Ishikawa (cell line): ENCODE results near the gene PARP8.

Experiments used
- CEBPB ChIP-seq: IDR thresholded peaks from 2 replicates; pipeline ENCODE4 v1.6.1; 2012
- CREB1 ChIP-seq: IDR thresholded peaks from 2 replicates; pipeline ENCODE4 v1.6.1; 2012; ENCODE audit warnings: low read depth
- EGR1 ChIP-seq: IDR thresholded peaks from 2 replicates; pipeline ENCODE4 v1.6.1; 2012
- EP300 ChIP-seq: IDR thresholded peaks from 2 replicates; pipeline ENCODE4 v1.6.1; 2012; ENCODE audit warnings: borderline replicate concordance
- FOXM1 ChIP-seq: IDR thresholded peaks from 2 replicates; pipeline ENCODE4 v1.6.1; 2012; ENCODE audit warnings: low read depth, borderline replicate concordance
- MAX ChIP-seq: IDR thresholded peaks from 2 replicates; pipeline ENCODE4 v1.6.1; 2012
- NFIC ChIP-seq: IDR thresholded peaks from 2 replicates; pipeline ENCODE4 v1.6.1; 2012
- RAD21 ChIP-seq: IDR thresholded peaks from 2 replicates; pipeline ENCODE4 v1.6.1; 2012; ENCODE audit warnings: low read depth
- REST ChIP-seq: IDR thresholded peaks from 2 replicates; pipeline ENCODE4 v1.6.1; 2012; ENCODE audit warnings: low read depth, mild to moderate bottlenecking
- TAF1 ChIP-seq: IDR thresholded peaks from 2 replicates; pipeline ENCODE4 v1.6.1; 2012; ENCODE audit warnings: low read depth, mild to moderate bottlenecking
- TCF12 ChIP-seq: IDR thresholded peaks from 2 replicates; pipeline ENCODE4 v1.6.1; 2012; ENCODE audit warnings: low read depth
- TEAD4 ChIP-seq: IDR thresholded peaks from 2 replicates; pipeline ENCODE4 v1.6.1; 2012
- USF1 ChIP-seq: IDR thresholded peaks from 2 replicates; pipeline ENCODE4 v1.6.1; 2012
- YY1 ChIP-seq: IDR thresholded peaks from 2 replicates; pipeline ENCODE4 v1.6.1; 2012; ENCODE audit warnings: low read depth
- ZBTB7A ChIP-seq: IDR thresholded peaks from 2 replicates; pipeline ENCODE4 v1.6.1; 2012; ENCODE audit warnings: low read depth

Gene PARP8

GRCh38 chr5:50699737-50700136, 33.3 kb downstream of the PARP8 start:
- no peak for TF ChIP-seq EP300

GRCh38 chr5:50700706-50701105, 34.3 kb downstream of the PARP8 start:
- TF ChIP-seq REST, result no peak

- TF ChIP-seq MAX (no peak), NFIC (no peak), CREB1 (no peak), TCF12 (no peak), YY1 (no peak), EP300 (no peak), TAF1 (no peak), EGR1 (no peak), USF1 (no peak), ZBTB7A (no peak), FOXM1 (no peak), RAD21 (no peak), CEBPB (no peak)
These were observed 36.4 kb downstream of the PARP8 start for GRCh38 chr5:50702615-50703366.

GRCh38 chr5:50703367-50703666, 36.9 kb downstream of the PARP8 start:
- TF ChIP-seq EP300 (no peak), FOXM1 (no peak), TEAD4 (no peak), TCF12 (no peak), MAX (no peak), TAF1 (no peak), EGR1 (no peak), YY1 (no peak), RAD21 (no peak), ZBTB7A (no peak), CREB1 (no peak), CEBPB (no peak), NFIC (no peak), REST (no peak), USF1 (no peak)

GRCh38 chr5:50704730-50705129, 38.3 kb downstream of the PARP8 start:
- TF ChIP-seq TAF1, result no peak
- TF ChIP-seq REST, result no peak
- no peak for TF ChIP-seq EP300
- TF ChIP-seq YY1, result no peak
- no peak for TF ChIP-seq MAX
- no peak for TF ChIP-seq EGR1
- TF ChIP-seq USF1, result no peak
- TF ChIP-seq ZBTB7A, result no peak
- TF ChIP-seq RAD21, result no peak
- TF ChIP-seq CREB1, result no peak
- no peak for TF ChIP-seq TEAD4
- no peak for TF ChIP-seq NFIC
- no peak for TF ChIP-seq FOXM1
